PC-3 (cell line): Measurements from ENCODE around the gene BCR. TPM values are rescaled to one million over a fixed set of nuclear protein-coding genes. Genes with fewer than 3 reads are reported as not detected.

ENCODE experiments used
- ATAC-seq: fragments of 200-7000 bp; cut with Tn5 transposase; 2 replicates; pipeline ENCODE4 v1.9.1; 2020; ENCODE audit warnings: mild to moderate bottlenecking, moderate library complexity
- BruUV-seq: library from RNA; stranded (reverse); fragments of 400-500 nt; replicated peaks from 2 replicates; lab custom pipeline; 2021; lab: Mats Ljungman, UMichigan
- CTCF ChIA-PET: fragments of 300-600 bp; sonication (Branson Sonifier 250); formaldehyde crosslinking; loops from one replicate; lab custom pipeline; 2022; ENCODE audit warnings: antibody characterized with exemption; lab: Charles Lee
- POLR2A ChIA-PET: fragments of 300-600 bp; sonication (Branson Sonifier 250); formaldehyde crosslinking; loops from one replicate; lab custom pipeline; 2022; ENCODE audit warnings: antibody characterized with exemption; ENCODE audit not compliant: unreplicated experiment; lab: Charles Lee
- DNase-seq: peaks from one replicate; pipeline ENCODE4 v3.0.0-alpha.2; 2015
- H2AFZ ChIP-seq: fragments of 300-600 bp; sonication (generic); 2 replicates; pipeline ENCODE4 v1.6.0; 2016; ENCODE audit warnings: antibody characterized with exemption, low read length
- H3F3A ChIP-seq: fragments of 300-600 bp; sonication (generic); one replicate; pipeline ENCODE4 v1.6.0; 2017; ENCODE audit warnings: antibody characterized with exemption, low read length, control low read depth, mild to moderate bottlenecking; ENCODE audit not compliant: unreplicated experiment
- H3K27ac ChIP-seq: fragments of 300-600 bp; sonication (generic); 2 replicates; pipeline ENCODE4 v1.5.1; 2016; ENCODE audit warnings: mild to moderate bottlenecking, low read length
- H3K27me3 ChIP-seq: fragments of 300-600 bp; sonication (generic); 2 replicates; pipeline ENCODE4 v1.6.1; 2016; ENCODE audit warnings: low read length, mixed read lengths
- H3K36me3 ChIP-seq: fragments of 300-600 bp; sonication (generic); 2 replicates; pipeline ENCODE4 v1.6.1; 2016; ENCODE audit warnings: low read depth, mixed run types, low read length, mixed read lengths
- H3K4me1 ChIP-seq: fragments of 300-600 bp; sonication (generic); 2 replicates; pipeline ENCODE4 v1.5.1; 2016; ENCODE audit warnings: low read length; ENCODE audit not compliant: insufficient read depth
- H3K4me2 ChIP-seq: fragments of 300-600 bp; sonication (generic); 2 replicates; pipeline ENCODE4 v1.6.0; 2016; ENCODE audit warnings: low read length
- H3K4me3 ChIP-seq: fragments of 300-600 bp; sonication (generic); 2 replicates; pipeline ENCODE4 v1.5.1; 2016; ENCODE audit warnings: mild to moderate bottlenecking, low read length, mixed read lengths
- H3K79me2 ChIP-seq: fragments of 300-600 bp; sonication (generic); 2 replicates; pipeline ENCODE4 v1.6.1; 2017; ENCODE audit warnings: low read length, mixed read lengths
- H3K9ac ChIP-seq: fragments of 300-600 bp; sonication (generic); 2 replicates; pipeline ENCODE4 v1.6.0; 2016; ENCODE audit warnings: mild to moderate bottlenecking, low read length
- H3K9me2 ChIP-seq: fragments of 300-600 bp; sonication (generic); replicated peaks from 2 replicates; pipeline ENCODE4 v1.6.1; 2016; ENCODE audit warnings: mixed run types, low read length, mixed read lengths
- H3K9me3 ChIP-seq: fragments of 300-600 bp; sonication (generic); 2 replicates; pipeline ENCODE4 v1.6.1; 2016; ENCODE audit warnings: low read length, mixed read lengths
- H4K20me1 ChIP-seq: fragments of 300-600 bp; sonication (generic); 2 replicates; pipeline ENCODE4 v1.6.1; 2016; ENCODE audit warnings: low read length, mixed read lengths
- CTCF ChIP-seq: fragments of 300-600 bp; sonication (generic); conservative IDR thresholded peaks from 2 replicates; pipeline ENCODE4 v1.5.1; 2017; ENCODE audit warnings: antibody characterized with exemption, low read depth, mild to moderate bottlenecking, low read length
- EZH2 ChIP-seq: fragments of 300-600 bp; sonication (generic); IDR thresholded peaks from one replicate; pipeline ENCODE4 v1.6.1; 2017; ENCODE audit warnings: antibody characterized with exemption, mild to moderate bottlenecking, low read length; ENCODE audit not compliant: unreplicated experiment
- EZH2phosphoT487 ChIP-seq: fragments of 300-600 bp; sonication (generic); IDR thresholded peaks from 2 replicates; pipeline ENCODE4 v1.6.1; 2018; ENCODE audit warnings: mild to moderate bottlenecking, antibody characterized with exemption, low read length, borderline replicate concordance
- intact Hi-C: fragments of 100-400 bp; cut with micrococcal nuclease; formaldehyde crosslinking; loops from 2 replicates; pipeline ENCODE4 v1.9.0; 2023
- total RNA-seq: library from RNA; depleted of rRNA; stranded (reverse); fragments of >200 nt; gene quantifications from 2 replicates; pipeline ENCODE4 v1.2.3, GENCODE V29; 2014

Gene BCR
- total RNA-seq, 1 experiment from 2014 or later, result 36.8 TPM

- Histone ChIP-seq H3K9me3 (no peaks in the 10 kb centered on the region), H3K4me1 (no peaks in the 10 kb centered on the region), H3K4me2 (no peak overlapping the region), H3K4me3 (no peak overlapping the region), H3K9ac (no peak overlapping the region), H3K79me2 (no peaks in the 10 kb centered on the region), H3K27me3 (no peaks in the 10 kb centered on the region), H2AFZ (no peak overlapping the region), H4K20me1 (no peaks in the 10 kb centered on the region), H3K36me3 (peaks cover 10% of the 10 kb centered on the region), H3K27ac (no peak overlapping the region), H3F3A (no peaks in the 10 kb centered on the region), H3K9me2 (no peaks in the 10 kb centered on the region)
- no TSS peak for BruUV-seq
- DNase-seq, result no peak
- no peak for ATAC-seq
- CTCF ChIA-PET, result no interaction called here
- TF ChIP-seq EZH2, result no peak
- no peak for TF ChIP-seq CTCF
- TF ChIP-seq EZH2phosphoT487, result no peak
- POLR2A ChIA-PET, result no interaction called here
- intact Hi-C loops, result no loop called here
Observed at GRCh38 chr22:23288301-23289129, 108.2 kb downstream of the BCR start.

GRCh38 chr22:23289130-23289503 is 108.8 kb downstream of the BCR start:
- Histone ChIP-seq H3K4me2 (no peak overlapping the region), H3K9me2 (no peaks in the 10 kb centered on the region), H3K36me3 (peaks cover 10% of the 10 kb centered on the region), H3K4me3 (no peak overlapping the region), H4K20me1 (no peaks in the 10 kb centered on the region), H3K4me1 (no peaks in the 10 kb centered on the region), H3K9me3 (no peaks in the 10 kb centered on the region), H3K27me3 (no peaks in the 10 kb centered on the region), H3K79me2 (no peaks in the 10 kb centered on the region), H3K9ac (no peak overlapping the region), H3F3A (no peaks in the 10 kb centered on the region), H3K27ac (no peak overlapping the region), H2AFZ (no peak overlapping the region)
- DNase-seq (no peak), ATAC-seq (no peak)
- intact Hi-C loops, result no loop called here
- no peak for TF ChIP-seq CTCF
- TF ChIP-seq EZH2, result no peak
- TF ChIP-seq EZH2phosphoT487, result no peak
- BruUV-seq, result no TSS peak
- CTCF ChIA-PET, result interaction anchor here (0.6 to 0.8 kb wide), 2 partner anchors 10 to 434 kb away, joined by 3 read pairs; no protein-coding TSS in a partner anchor
- POLR2A ChIA-PET, result no interaction called here
